IgD-negative memory B cell (primary cell): ENCODE results near the gene SLC6A18. TPM values are rescaled to one million over a fixed set of nuclear protein-coding genes. Genes with fewer than 3 reads are reported as not detected.

Source experiments
- H3K27ac Mint-ChIP-seq, 3 donors: one replicate each; pipeline ENCODE4 v1.8.0; 2020 to 2022; ENCODE audit warnings: mild to moderate bottlenecking in 3 of 3, mixed read lengths in 3 of 3, moderate library complexity in 1 of 3
- H3K27me3 Mint-ChIP-seq: one replicate; pipeline ENCODE4 v1.8.0; 2021; ENCODE audit warnings: mixed read lengths
- H3K36me3 Mint-ChIP-seq: one replicate; pipeline ENCODE4 v1.8.0; 2020; ENCODE audit warnings: mild to moderate bottlenecking, mixed read lengths
- H3K4me1 Mint-ChIP-seq, 3 donors: one replicate each; pipeline ENCODE4 v1.8.0; 2020 to 2022; ENCODE audit warnings: mixed read lengths in 3 of 3, mild to moderate bottlenecking in 1 of 3
- H3K4me3 Mint-ChIP-seq, 4 donors: one replicate each; pipeline ENCODE4 v1.8.0; 2020 to 2022; ENCODE audit warnings: mild to moderate bottlenecking in 4 of 4, mixed read lengths in 4 of 4, moderate library complexity in 3 of 4
- H3K9me3 Mint-ChIP-seq, 3 donors: one replicate each; pipeline ENCODE4 v1.8.0; 2020 to 2021; ENCODE audit warnings: mixed read lengths in 3 of 3, mild to moderate bottlenecking in 1 of 3
- polyA plus RNA-seq: library from polyadenylated mRNA; unstranded; fragments of 300-500 nt; fragmentation: Illumina TruSeq; gene quantifications from one replicate; pipeline ENCODE4 v1.2.3, GENCODE V29; 2021

The SLC6A18 gene
- polyA plus RNA-seq, 1 donor from 2014 or later, result not detected

DNA sequence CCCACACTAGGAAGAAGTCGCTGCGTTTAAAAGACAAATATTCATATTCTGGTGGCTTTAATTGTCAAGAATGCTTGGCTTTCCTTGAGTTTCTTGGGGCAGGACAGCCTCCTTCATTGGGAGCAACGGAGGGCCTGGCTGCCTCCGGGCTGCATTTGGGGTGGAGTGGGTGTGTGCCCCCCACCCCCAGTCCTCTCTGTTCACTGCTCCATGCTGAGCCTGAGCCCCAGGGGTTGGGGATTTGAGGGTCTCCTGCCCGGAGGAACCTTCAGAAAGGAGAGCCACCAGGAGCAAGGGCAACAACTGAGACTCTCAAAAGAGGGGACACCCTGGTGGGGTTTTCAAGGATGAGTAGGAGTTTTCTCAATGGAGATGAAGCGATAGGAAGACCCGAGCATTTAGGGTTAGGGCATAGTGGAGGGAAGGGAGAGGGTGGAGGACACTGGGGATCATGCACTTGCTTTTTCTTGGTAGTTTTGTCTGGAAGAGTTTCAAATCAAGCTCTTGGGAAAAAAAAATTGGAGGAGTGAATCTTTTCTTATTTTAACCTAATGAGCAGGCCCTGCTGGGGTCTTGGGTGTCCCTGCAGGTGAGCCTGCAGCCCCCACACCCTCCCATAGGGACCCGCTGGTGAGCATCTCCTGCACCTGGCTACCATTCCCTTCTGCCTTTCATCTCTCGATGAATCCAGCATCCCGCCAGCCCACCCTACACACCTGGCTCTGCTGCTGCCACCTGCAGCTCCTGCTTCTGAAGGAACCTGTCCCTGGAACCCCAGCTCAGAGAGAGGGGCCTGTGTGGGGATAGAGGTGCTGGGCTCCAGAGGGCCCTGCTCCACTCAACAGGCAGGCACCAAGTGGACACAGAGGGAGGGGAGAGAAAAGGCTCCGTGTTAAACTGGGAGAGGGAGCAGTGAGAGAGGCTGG lies 19.7 kb upstream of the SLC6A18 start:
- Mint-ChIP-seq H3K4me3 (no peak overlapping the region), H3K27me3 (peaks cover 16% of the 10 kb centered on the region), H3K27ac (no peak overlapping the region), H3K4me1 (no peaks in the 10 kb centered on the region), H3K36me3 (no peaks in the 10 kb centered on the region), H3K9me3 (no peaks in the 10 kb centered on the region)

- Mint-ChIP-seq H3K27ac (no peak overlapping the region), H3K4me1 (no peaks in the 10 kb centered on the region), H3K9me3 (no peaks in the 10 kb centered on the region), H3K27me3 (peaks cover 13% of the 10 kb centered on the region), H3K36me3 (no peaks in the 10 kb centered on the region), H3K4me3 (no peak overlapping the region)
These were observed 18.4 kb upstream of the SLC6A18 start for GRCh38 chr5:1206521-1207412.

DNA sequence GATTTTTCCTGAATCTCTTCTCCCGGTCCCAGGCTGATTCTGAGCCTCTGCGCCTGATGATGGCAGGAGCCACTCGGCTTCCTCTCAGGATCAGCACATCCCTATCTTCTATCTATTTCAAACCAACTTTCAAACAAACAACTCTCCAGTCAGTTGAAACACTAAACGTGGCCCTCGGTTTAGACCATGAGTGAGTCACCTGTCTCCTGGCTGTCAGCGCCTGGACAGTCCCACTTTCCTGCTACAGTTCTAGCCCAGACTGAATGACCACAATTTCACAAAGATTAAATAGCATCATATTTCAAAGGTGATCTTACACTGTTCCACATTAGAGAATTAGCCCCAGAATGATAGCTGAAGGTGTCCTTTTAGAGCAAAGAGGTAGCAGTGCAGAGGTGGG lies 17.6 kb upstream of the SLC6A18 start:
- Mint-ChIP-seq H3K36me3 (no peaks in the 10 kb centered on the region), H3K27me3 (peaks cover 13% of the 10 kb centered on the region)

DNA sequence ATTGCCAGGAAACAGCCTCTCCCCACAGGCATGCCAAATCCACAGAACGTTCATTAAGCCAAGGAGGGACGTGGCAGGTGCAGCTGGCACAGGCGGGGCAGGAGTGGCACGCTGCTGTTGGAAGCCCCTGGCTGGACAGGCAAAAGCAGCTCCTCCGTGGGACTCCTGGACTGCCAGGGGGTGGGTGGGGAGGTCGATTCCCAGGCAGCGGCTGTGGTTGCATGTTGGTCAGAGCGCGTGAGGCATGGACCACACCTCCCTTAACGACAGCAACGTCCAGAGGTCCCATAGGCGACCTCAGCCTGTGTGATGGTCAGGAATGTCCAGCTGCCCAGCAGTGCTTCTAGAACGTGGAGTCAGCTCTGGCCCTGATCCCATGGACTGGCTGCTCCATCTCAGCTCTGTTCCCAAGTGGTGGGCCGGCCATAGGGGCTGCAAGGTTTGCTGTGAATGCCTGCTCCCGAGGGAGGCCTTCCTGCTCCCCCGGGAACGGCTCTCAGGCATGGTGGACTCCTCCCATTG lies 16.9 kb upstream of the SLC6A18 start:
- H3K4me3 Mint-ChIP-seq, result no peak overlapping the region
- H3K27me3 Mint-ChIP-seq, result peaks cover 13% of the 10 kb centered on the region
- no peak overlapping the region for H3K27ac Mint-ChIP-seq
- peaks cover 0 to 2% (median 0%) of the 10 kb centered on the region in 3 donors for H3K4me1 Mint-ChIP-seq
- H3K9me3 Mint-ChIP-seq, result no peaks in the 10 kb centered on the region
- no peaks in the 10 kb centered on the region for H3K36me3 Mint-ChIP-seq

More for the DNA sequence above, 17.6 kb upstream of the SLC6A18 start:
- Mint-ChIP-seq H3K9me3 (no peaks in the 10 kb centered on the region), H3K4me3 (no peak overlapping the region), H3K4me1 (peaks cover 0 to under 1% (median 0%) of the 10 kb centered on the region in 3 donors), H3K27ac (no peak overlapping the region)

- Mint-ChIP-seq H3K4me3 (no peak overlapping the region), H3K27ac (no peak overlapping the region), H3K9me3 (no peaks in the 10 kb centered on the region), H3K27me3 (peaks cover 13% of the 10 kb centered on the region), H3K36me3 (no peaks in the 10 kb centered on the region), H3K4me1 (peaks cover 0 to 2% (median 0%) of the 10 kb centered on the region in 3 donors)
These were observed 16.3 kb upstream of the SLC6A18 start for GRCh38 chr5:1208743-1209488.

DNA sequence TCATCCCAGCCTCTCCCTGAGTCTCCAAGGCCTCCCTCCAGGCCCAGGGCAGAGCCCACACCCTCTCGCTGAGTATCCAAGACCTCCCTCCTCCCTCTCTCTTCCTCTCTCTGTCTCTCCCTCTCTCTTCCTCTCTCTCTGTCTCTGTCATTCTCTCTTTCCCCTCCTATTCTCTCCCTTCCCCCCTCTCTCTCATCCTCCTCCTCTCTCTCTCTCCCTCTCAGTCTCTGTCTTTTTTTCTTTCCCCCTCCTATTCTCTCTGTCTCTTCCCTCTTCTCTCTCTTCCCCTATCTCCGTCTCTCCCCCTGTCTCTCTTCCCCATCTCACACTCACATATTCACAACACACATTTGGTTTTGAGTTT lies 15.7 kb upstream of the SLC6A18 start:
- H3K4me1 Mint-ChIP-seq, result peaks cover 0 to 2% (median 0%) of the 10 kb centered on the region in 3 donors
- no peaks in the 10 kb centered on the region for H3K9me3 Mint-ChIP-seq
- peak overlapping the region in 1 of 3 donors; percentile 4 for H3K27ac Mint-ChIP-seq
- H3K36me3 Mint-ChIP-seq, result no peaks in the 10 kb centered on the region
- peaks cover 13% of the 10 kb centered on the region for H3K27me3 Mint-ChIP-seq
- H3K4me3 Mint-ChIP-seq, result no peak overlapping the region

DNA sequence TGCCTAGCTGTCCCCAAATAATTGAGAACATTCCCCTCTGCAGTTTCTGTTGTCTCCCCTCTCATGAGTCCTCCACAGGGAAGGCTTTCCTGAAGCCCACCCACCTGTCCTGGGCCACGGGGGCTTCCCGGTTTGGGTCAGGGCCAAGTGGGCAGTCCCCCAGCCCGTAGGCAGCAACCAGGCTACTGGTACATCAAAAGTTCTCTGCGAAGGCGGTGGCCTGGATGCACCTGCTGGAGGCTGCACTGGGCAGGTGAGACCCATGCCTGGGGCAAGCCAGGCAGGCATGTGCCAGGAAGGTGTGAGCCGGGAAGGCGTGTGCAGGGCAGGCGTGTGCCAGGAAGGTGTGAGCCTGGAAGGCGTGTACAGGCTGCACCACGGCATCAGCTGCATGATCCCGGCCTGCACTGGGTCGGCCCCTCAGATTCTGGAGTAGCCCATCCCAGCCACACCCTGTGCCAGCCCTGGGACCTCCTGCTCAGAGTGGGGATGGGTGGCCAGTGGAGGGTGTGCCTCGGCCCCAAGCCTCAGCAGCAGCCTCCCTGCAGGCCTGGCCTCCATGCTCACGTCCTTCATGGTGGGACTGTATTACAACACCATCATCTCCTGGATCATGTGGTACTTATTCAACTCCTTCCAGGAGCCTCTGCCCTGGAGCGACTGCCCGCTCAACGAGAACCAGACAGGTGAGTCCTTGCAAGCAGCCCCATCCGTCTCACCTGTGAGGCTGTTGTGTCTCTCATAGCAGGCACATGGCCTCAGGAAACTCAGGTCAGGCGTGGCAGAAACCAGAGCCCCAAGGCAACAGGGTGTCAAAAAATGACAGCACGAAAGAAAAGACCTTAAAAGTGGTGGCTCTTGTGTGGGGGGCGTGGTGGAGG lies 15.0 kb upstream of the SLC6A18 start:
- peak overlapping the region in 1 of 3 donors; percentile 4 for H3K27ac Mint-ChIP-seq
- H3K4me3 Mint-ChIP-seq, result no peak overlapping the region
- H3K36me3 Mint-ChIP-seq, result no peaks in the 10 kb centered on the region
- peaks cover 0 to 2% (median 0%) of the 10 kb centered on the region in 3 donors for H3K4me1 Mint-ChIP-seq
- H3K9me3 Mint-ChIP-seq, result no peaks in the 10 kb centered on the region
- peaks cover 11% of the 10 kb centered on the region for H3K27me3 Mint-ChIP-seq

- no peaks in the 10 kb centered on the region for H3K36me3 Mint-ChIP-seq
- H3K27me3 Mint-ChIP-seq, result peaks cover 8% of the 10 kb centered on the region
- no peak overlapping the region for H3K27ac Mint-ChIP-seq
- no peaks in the 10 kb centered on the region for H3K9me3 Mint-ChIP-seq
- no peak overlapping the region for H3K4me3 Mint-ChIP-seq
- peaks cover 0 to 2% (median 0%) of the 10 kb centered on the region in 3 donors for H3K4me1 Mint-ChIP-seq
These were observed 14.3 kb upstream of the SLC6A18 start for GRCh38 chr5:1210832-1211251.

- H3K36me3 Mint-ChIP-seq, result no peaks in the 10 kb centered on the region
- no peaks in the 10 kb centered on the region for H3K9me3 Mint-ChIP-seq
- no peak overlapping the region for H3K4me3 Mint-ChIP-seq
- no peak overlapping the region for H3K27ac Mint-ChIP-seq
- H3K27me3 Mint-ChIP-seq, result peaks cover 8% of the 10 kb centered on the region
- peaks cover 0 to 2% (median 0%) of the 10 kb centered on the region in 3 donors for H3K4me1 Mint-ChIP-seq
These were observed 13.5 kb upstream of the SLC6A18 start for GRCh38 chr5:1211701-1212100.

DNA sequence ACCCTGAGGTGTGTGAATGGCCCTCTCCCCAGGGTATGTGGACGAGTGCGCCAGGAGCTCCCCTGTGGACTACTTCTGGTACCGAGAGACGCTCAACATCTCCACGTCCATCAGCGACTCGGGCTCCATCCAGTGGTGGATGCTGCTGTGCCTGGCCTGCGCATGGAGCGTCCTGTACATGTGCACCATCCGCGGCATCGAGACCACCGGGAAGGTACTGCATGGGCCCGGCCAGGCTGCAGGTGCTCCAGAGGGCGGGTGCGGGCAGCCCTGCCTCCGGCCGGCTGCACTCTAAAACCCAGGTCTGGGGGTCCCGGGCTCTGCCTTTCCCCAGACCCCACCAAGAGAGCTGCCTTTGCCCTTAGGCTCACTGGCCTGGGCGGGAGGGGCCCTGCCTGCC lies 12.9 kb upstream of the SLC6A18 start:
- H3K27ac Mint-ChIP-seq, result no peak overlapping the region
- peaks cover 0 to 2% (median 0%) of the 10 kb centered on the region in 3 donors for H3K4me1 Mint-ChIP-seq
- H3K36me3 Mint-ChIP-seq, result no peaks in the 10 kb centered on the region
- no peak overlapping the region for H3K4me3 Mint-ChIP-seq
- peaks cover 8% of the 10 kb centered on the region for H3K27me3 Mint-ChIP-seq
- H3K9me3 Mint-ChIP-seq, result no peaks in the 10 kb centered on the region

DNA sequence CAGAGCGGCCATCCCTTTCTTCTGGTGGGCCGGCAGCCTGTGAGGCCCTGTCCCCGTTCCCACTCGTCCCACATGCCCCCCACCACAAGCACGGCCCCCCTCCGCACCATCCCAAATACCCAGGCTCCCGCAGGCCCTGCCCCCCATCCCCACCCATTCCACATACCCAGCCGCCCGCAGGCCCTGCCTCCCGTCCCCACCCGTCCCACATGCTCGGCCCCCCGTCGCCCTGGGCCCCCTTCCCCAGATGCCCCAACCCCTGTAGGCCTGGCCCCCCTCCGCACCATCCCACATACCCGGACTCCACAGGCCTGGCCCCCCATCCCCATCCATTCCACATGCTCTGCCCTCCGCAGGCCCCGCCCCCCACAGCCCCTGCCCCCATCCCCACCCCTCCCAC lies 12.3 kb upstream of the SLC6A18 start:
- peaks cover 0 to 2% (median 0%) of the 10 kb centered on the region in 3 donors for H3K4me1 Mint-ChIP-seq
- H3K27ac Mint-ChIP-seq, result no peak overlapping the region
- no peaks in the 10 kb centered on the region for H3K9me3 Mint-ChIP-seq
- peaks cover 5% of the 10 kb centered on the region for H3K27me3 Mint-ChIP-seq
- peak overlapping the region in 1 of 4 donors; percentile 13 for H3K4me3 Mint-ChIP-seq
- no peaks in the 10 kb centered on the region for H3K36me3 Mint-ChIP-seq

DNA sequence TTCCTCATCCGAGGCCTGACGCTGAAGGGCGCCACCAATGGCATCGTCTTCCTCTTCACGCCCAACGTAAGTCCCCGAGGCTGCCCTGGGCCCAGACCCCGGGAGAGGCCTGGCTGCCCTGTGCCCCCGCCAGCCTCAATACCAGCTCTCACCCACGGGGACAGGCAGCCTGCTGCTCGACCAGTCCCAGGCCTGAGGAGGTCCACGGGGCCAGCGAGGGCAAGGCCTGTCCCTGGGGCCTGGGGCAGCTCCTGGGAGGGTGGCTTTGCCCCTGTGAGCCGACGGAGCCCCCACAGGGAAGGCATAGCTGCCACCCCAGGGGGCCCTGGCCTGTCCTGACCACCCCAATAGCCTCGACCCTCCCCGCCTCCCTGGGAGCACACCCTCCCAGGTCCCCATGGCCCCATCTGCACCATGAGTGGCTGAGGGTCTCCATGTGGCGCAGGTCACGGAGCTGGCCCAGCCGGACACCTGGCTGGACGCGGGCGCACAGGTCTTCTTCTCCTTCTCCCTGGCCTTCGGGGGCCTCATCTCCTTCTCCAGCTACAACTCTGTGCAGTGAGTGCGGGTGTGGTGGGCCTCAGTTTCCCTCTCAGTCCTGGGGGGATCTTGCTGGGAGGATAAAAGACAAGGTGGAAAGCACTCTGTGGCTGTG lies 11.5 kb upstream of the SLC6A18 start:
- Mint-ChIP-seq H3K27ac (no peak overlapping the region), H3K4me3 (no peak overlapping the region), H3K27me3 (peaks cover 6% of the 10 kb centered on the region), H3K36me3 (no peaks in the 10 kb centered on the region), H3K9me3 (no peaks in the 10 kb centered on the region), H3K4me1 (peaks cover 0 to 2% (median 0%) of the 10 kb centered on the region in 3 donors)

GRCh38 chr5:1214163-1214935 lies 10.8 kb upstream of the SLC6A18 start:
- no peak overlapping the region for H3K27ac Mint-ChIP-seq
- H3K9me3 Mint-ChIP-seq, result no peaks in the 10 kb centered on the region
- H3K27me3 Mint-ChIP-seq, result peaks cover 6% of the 10 kb centered on the region
- no peaks in the 10 kb centered on the region for H3K36me3 Mint-ChIP-seq
- H3K4me1 Mint-ChIP-seq, result peaks cover 0 to 2% (median 0%) of the 10 kb centered on the region in 3 donors
- H3K4me3 Mint-ChIP-seq, result no peak overlapping the region
